Adrenal gland (tissue), 5 donors: ENCODE measurements around the gene PARD6G.

ENCODE experiments used
- POLR2A ChIP-seq, 2 donors: fragments of 450-650 bp; IDR thresholded peaks; one replicate each; pipeline ENCODE4 v1.6.1; 2017; ENCODE audit warnings: antibody characterized with exemption in 2 of 2, mild to moderate bottlenecking in 2 of 2, moderate library complexity in 1 of 2
- TF ChIP-seq, protein P1 (sequence below), 6 experiments: fragments of 450-650 bp in 4 of 6; fragments of 200-600 bp in 2 of 6; sonication (generic) in 1 of 6; IDR thresholded peaks; 1 replicate in 5 of 6; 2 replicates in 1 of 6; pipeline versions ENCODE4 v1.5.1 to v1.8.0; 2016 to 2021; ENCODE audit warnings: antibody characterized with exemption in 6 of 6, mild to moderate bottlenecking in 2 of 6, moderate library complexity in 1 of 6
- donor health status: DM: no; HTN: no; CAD: no.

DNA sequence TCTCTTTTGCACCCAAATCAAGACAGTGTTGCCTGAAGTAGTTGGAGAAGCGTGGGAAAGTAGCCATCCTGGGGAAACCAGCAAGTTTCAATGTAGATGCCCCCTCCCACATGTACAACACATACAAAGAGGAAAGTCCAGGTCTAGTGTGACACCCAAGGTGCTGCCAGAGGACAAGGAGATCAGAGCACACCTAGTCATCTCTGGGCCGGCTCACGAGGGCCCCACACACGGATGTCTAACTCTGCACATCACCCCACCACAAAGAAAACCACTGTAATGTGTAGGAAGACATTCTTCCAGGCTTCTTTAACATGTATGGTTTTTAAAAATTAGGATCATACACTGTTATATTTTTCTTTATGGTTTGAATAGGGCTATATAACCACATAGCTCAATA is 21.6 kb downstream of the PARD6G start:
- TF ChIP-seq, protein P1, sequence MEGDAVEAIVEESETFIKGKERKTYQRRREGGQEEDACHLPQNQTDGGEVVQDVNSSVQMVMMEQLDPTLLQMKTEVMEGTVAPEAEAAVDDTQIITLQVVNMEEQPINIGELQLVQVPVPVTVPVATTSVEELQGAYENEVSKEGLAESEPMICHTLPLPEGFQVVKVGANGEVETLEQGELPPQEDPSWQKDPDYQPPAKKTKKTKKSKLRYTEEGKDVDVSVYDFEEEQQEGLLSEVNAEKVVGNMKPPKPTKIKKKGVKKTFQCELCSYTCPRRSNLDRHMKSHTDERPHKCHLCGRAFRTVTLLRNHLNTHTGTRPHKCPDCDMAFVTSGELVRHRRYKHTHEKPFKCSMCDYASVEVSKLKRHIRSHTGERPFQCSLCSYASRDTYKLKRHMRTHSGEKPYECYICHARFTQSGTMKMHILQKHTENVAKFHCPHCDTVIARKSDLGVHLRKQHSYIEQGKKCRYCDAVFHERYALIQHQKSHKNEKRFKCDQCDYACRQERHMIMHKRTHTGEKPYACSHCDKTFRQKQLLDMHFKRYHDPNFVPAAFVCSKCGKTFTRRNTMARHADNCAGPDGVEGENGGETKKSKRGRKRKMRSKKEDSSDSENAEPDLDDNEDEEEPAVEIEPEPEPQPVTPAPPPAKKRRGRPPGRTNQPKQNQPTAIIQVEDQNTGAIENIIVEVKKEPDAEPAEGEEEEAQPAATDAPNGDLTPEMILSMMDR (IDR thresholded peaks at IDR 0.05): no peak
- no peak for TF ChIP-seq POLR2A (IDR thresholded peaks at IDR 0.05)
